CD4-positive, alpha-beta T cell treated with Interleukin-21 for 1 hour (primary cell): ENCODE data around the gene UBXN1.
"Not testable (repeated sequence)": the region's sequence is repeated elsewhere in the genome, so short reads cannot be mapped to it uniquely, and the experiment has no call there.

ENCODE experiments used
- DNase-seq: peaks from one replicate; pipeline ENCODE4 v3.0.0-alpha.2; 2020

UBXN1 gene

GRCh38 chr11:62707277-62707861, 28.5 kb upstream of the UBXN1 start, which contains the start of the genes BSCL2 and GNG3:
BSCL2 (minus strand) TSS chr11:62707424; CDS start chr11:62707195, 229 bp downstream.
GNG3 (plus strand) TSS chr11:62707676; CDS start chr11:62708296, 620 bp downstream.
- DNase-seq: no peak

GRCh38 chr11:62706850-62707247, 28.0 kb upstream of the UBXN1 start:
- DNase-seq: no peak

- peak; percentile 94 for DNase-seq
Measured at GRCh38 chr11:62705880-62706849, 27.3 kb upstream of the UBXN1 start.

- no peak for DNase-seq
Measured at GRCh38 chr11:62705413-62705812, 26.5 kb upstream of the UBXN1 start.

GRCh38 chr11:62703921-62704320, 25.0 kb upstream of the UBXN1 start:
- DNase-seq: not testable (repeated sequence)

- DNase-seq: no peak
Measured at GRCh38 chr11:62702246-62702645, 23.4 kb upstream of the UBXN1 start.

GRCh38 chr11:62694455-62695167, 15.7 kb upstream of the UBXN1 start:
- peak; percentile 82 for DNase-seq

GRCh38 chr11:62693624-62694023, 14.8 kb upstream of the UBXN1 start:
- DNase-seq: not testable (repeated sequence)

GRCh38 chr11:62689421-62690183, 10.7 kb upstream of the UBXN1 start, which contains the start of gene LRRN4CL:
LRRN4CL (minus strand) TSS chr11:62689530; CDS start chr11:62688508, 1,022 bp downstream.
- no peak for DNase-seq

GRCh38 chr11:62688491-62688890, 9.6 kb upstream of the UBXN1 start:
- no peak for DNase-seq

- no peak for DNase-seq
Measured at GRCh38 chr11:62687508-62688396, 8.9 kb upstream of the UBXN1 start.

- no peak for DNase-seq
Measured at GRCh38 chr11:62682518-62682917, 3.6 kb upstream of the UBXN1 start.

GRCh38 chr11:62680825-62681240, 2.0 kb upstream of the UBXN1 start:
- DNase-seq: peak; percentile 65

GRCh38 chr11:62678433-62678769, 472 bp downstream of the UBXN1 start:
- no peak for DNase-seq

GRCh38 chr11:62677714-62678113, 1.2 kb downstream of the UBXN1 start:
- DNase-seq: no peak

- no peak for DNase-seq
Measured at GRCh38 chr11:62677156-62677555, 1.7 kb downstream of the UBXN1 start.

- no peak for DNase-seq
Measured at GRCh38 chr11:62676698-62677097, 2.2 kb downstream of the UBXN1 start.

GRCh38 chr11:62675415-62675814, 3.5 kb downstream of the UBXN1 start:
- not testable (repeated sequence) for DNase-seq

- DNase-seq: no peak
Measured at GRCh38 chr11:62673196-62673525, 5.7 kb downstream of the UBXN1 start.

- peak; percentile 85 for DNase-seq
Measured at GRCh38 chr11:62671608-62672389, 7.1 kb downstream of the UBXN1 start, which contains the start of the genes LBHD1 and UQCC3. LBHD1 (minus strand) TSS chr11:62672267; CDS start chr11:62670031, 2,236 bp downstream. UQCC3 (plus strand) TSS chr11:62671673; CDS start chr11:62671746, 73 bp downstream.

- DNase-seq: no peak
Measured at GRCh38 chr11:62671236-62671607, 7.7 kb downstream of the UBXN1 start.
